KMS-11 (cell line): ENCODE results near the gene IGLL5.

ENCODE experiments used
- H2AFZ ChIP-seq: fragments of 200-600 bp; sonication (generic); 2 replicates; pipeline ENCODE4 v1.6.1; 2016; ENCODE audit warnings: antibody characterized with exemption, mixed run types, low read depth
- H3K27ac ChIP-seq: fragments of 200-600 bp; sonication (generic); 2 replicates; pipeline ENCODE4 v1.6.1; 2016; ENCODE audit warnings: mild to moderate bottlenecking, mixed run types
- H3K27me3 ChIP-seq: fragments of 200-600 bp; sonication (generic); 2 replicates; pipeline ENCODE4 v1.6.1; 2017; ENCODE audit warnings: mild to moderate bottlenecking, low read depth, mixed run types, moderate library complexity; ENCODE audit not compliant: insufficient read depth
- H3K36me3 ChIP-seq: fragments of 200-600 bp; sonication (generic); 2 replicates; pipeline ENCODE4 v1.6.1; 2017; ENCODE audit warnings: mild to moderate bottlenecking, mixed run types; ENCODE audit not compliant: insufficient read depth
- H3K4me1 ChIP-seq: fragments of 200-600 bp; sonication (generic); 2 replicates; pipeline ENCODE4 v1.6.1; 2016; ENCODE audit warnings: mild to moderate bottlenecking, low read depth, mixed run types; ENCODE audit not compliant: poor library complexity, severe bottlenecking
- H3K4me2 ChIP-seq: fragments of 200-600 bp; sonication (generic); 2 replicates; pipeline ENCODE4 v1.7.0; 2016; ENCODE audit warnings: mild to moderate bottlenecking, mixed run types
- H3K4me3 ChIP-seq: fragments of 200-600 bp; sonication (generic); IDR thresholded peaks from 2 replicates; pipeline ENCODE4 v1.6.1; 2017; ENCODE audit warnings: low read depth, low read length, mixed read lengths; ENCODE audit not compliant: insufficient read depth
- H3K79me2 ChIP-seq: fragments of 200-600 bp; sonication (generic); 2 replicates; pipeline ENCODE4 v1.6.1; 2016; ENCODE audit warnings: low read depth, mixed run types; ENCODE audit not compliant: insufficient read depth
- H3K9ac ChIP-seq: fragments of 200-600 bp; sonication (generic); 2 replicates; pipeline ENCODE4 v1.6.1; 2016; ENCODE audit warnings: mild to moderate bottlenecking, mixed run types
- H4K20me1 ChIP-seq: fragments of 200-600 bp; sonication (generic); 2 replicates; pipeline ENCODE4 v1.6.1; 2016; ENCODE audit warnings: mild to moderate bottlenecking, mixed run types; ENCODE audit not compliant: insufficient read depth
- CTCF ChIP-seq: fragments of 200-600 bp; sonication (generic); conservative IDR thresholded peaks from 2 replicates; pipeline ENCODE4 v1.6.1; 2017; ENCODE audit warnings: low read depth, mild to moderate bottlenecking, antibody characterized with exemption, low read length, moderate library complexity, mixed read lengths

The IGLL5 gene

GRCh38 chr22:22942511-22943329 is 55.1 kb downstream of the IGLL5 start:
- Histone ChIP-seq H2AFZ (0 out of 2 replicates have a peak overlapping the region, but pooled peaks have one; percentile 7), H3K4me1 (peaks cover 94% of the 10 kb centered on the region), H3K36me3 (no peaks in the 10 kb centered on the region), H3K27me3 (no peaks in the 10 kb centered on the region), H3K9ac (no peak overlapping the region), H3K79me2 (no peaks in the 10 kb centered on the region), H3K27ac (no peak overlapping the region), H3K4me3 (no peak overlapping the region), H3K4me2 (peak overlapping the region; percentile 19; the same call in 1 of the 2 replicates), H4K20me1 (no peaks in the 10 kb centered on the region)
- peak; percentile 94 for TF ChIP-seq CTCF

- no peak overlapping the region for H3K9ac ChIP-seq
- no peak overlapping the region for H3K4me2 ChIP-seq
- H3K4me3 ChIP-seq = no peak overlapping the region
- no peaks in the 10 kb centered on the region for H3K79me2 ChIP-seq
- no peak overlapping the region for H2AFZ ChIP-seq
- H3K27me3 ChIP-seq = no peaks in the 10 kb centered on the region
- no peaks in the 10 kb centered on the region for H4K20me1 ChIP-seq
- no peak for TF ChIP-seq CTCF
- H3K27ac ChIP-seq = no peak overlapping the region
- H3K4me1 ChIP-seq = peaks cover 85% of the 10 kb centered on the region
- H3K36me3 ChIP-seq = no peaks in the 10 kb centered on the region
Measured at GRCh38 chr22:22943521-22944267, 56.1 kb downstream of the IGLL5 start.

GRCh38 chr22:22944268-22944985 is 56.8 kb downstream of the IGLL5 start:
- Histone ChIP-seq H3K27ac (no peak overlapping the region), H3K27me3 (no peaks in the 10 kb centered on the region), H3K4me2 (no peak overlapping the region), H3K9ac (no peak overlapping the region), H4K20me1 (no peaks in the 10 kb centered on the region), H3K36me3 (no peaks in the 10 kb centered on the region), H2AFZ (peak overlapping the region; percentile 2; the same call in 1 of the 2 replicates), H3K79me2 (no peaks in the 10 kb centered on the region), H3K4me1 (peaks cover 85% of the 10 kb centered on the region), H3K4me3 (no peak overlapping the region)
- no peak for TF ChIP-seq CTCF

- Histone ChIP-seq H3K9ac (no peak overlapping the region), H3K4me1 (peaks cover 84% of the 10 kb centered on the region), H3K36me3 (no peaks in the 10 kb centered on the region), H4K20me1 (no peaks in the 10 kb centered on the region), H3K27ac (no peak overlapping the region), H3K79me2 (no peaks in the 10 kb centered on the region), H3K27me3 (no peaks in the 10 kb centered on the region), H2AFZ (peak overlapping the region; percentile 2; the same call in 1 of the 2 replicates), H3K4me3 (no peak overlapping the region), H3K4me2 (no peak overlapping the region)
- no peak for TF ChIP-seq CTCF
Measured at GRCh38 chr22:22945195-22945594, 57.6 kb downstream of the IGLL5 start.
